Mammary epithelial cell (primary cell): ENCODE measurements around the gene MAX.

Experiments
- CTCF ChIP-seq, 2 donors: IDR thresholded peaks in 1 of 2; conservative IDR thresholded peaks in 1 of 2; 2 replicates each; pipeline ENCODE4 v1.5.1; 2011 to 2012; ENCODE audit warnings: inconsistent platforms in 2 of 2, low read length in 2 of 2, mild to moderate bottlenecking in 2 of 2, control low read depth in 1 of 2, low read depth in 1 of 2; ENCODE audit not compliant: insufficient read depth in 1 of 2; ENCODE audit errors: extremely low read depth in 1 of 2
- EZH2 ChIP-seq: IDR thresholded peaks from 2 replicates; pipeline ENCODE4 v1.6.1; 2012; ENCODE audit warnings: low read length, inconsistent platforms, borderline replicate concordance

GRCh38 chr14:65034021-65034420 lies 68.3 kb downstream of the MAX start:
- no peak for TF ChIP-seq CTCF (conservative IDR thresholded peaks at IDR 0.05 in 1 of 2, IDR thresholded peaks at IDR 0.05 in 1 of 2; ENCODE audit: extremely low read depth in 1 of 2, insufficient read depth in 1 of 2, low read depth in 1 of 2, low read length in 2 of 2)
- TF ChIP-seq EZH2, result no peak
